IMR-90 (cell line): ENCODE results near the gene IGF2. TPM values are rescaled to one million over a fixed set of nuclear protein-coding genes. Genes with fewer than 3 reads are reported as not detected.

Experiments
- ATAC-seq: fragments of 200-7000 bp; cut with Tn5 transposase; 2 replicates; pipeline ENCODE4 v1.9.1; 2020; ENCODE audit warnings: low read depth, mild to moderate bottlenecking, moderate library complexity
- BruUV-seq: library from RNA; stranded (reverse); fragments of 400-500 nt; replicated peaks from 2 replicates; lab custom pipeline; 2021; lab: Mats Ljungman, UMichigan
- CTCF ChIA-PET: fragments of 300-600 bp; formaldehyde crosslinking; extraction: SDS; loops from one replicate; lab custom pipeline; 2021; ENCODE audit warnings: antibody characterized with exemption; lab: Yijun Ruan, JAX
- POLR2A ChIA-PET: fragments of 300-600 bp; sonication (Branson Sonifier 250); formaldehyde crosslinking; loops from one replicate; lab custom pipeline; 2022; ENCODE audit warnings: antibody characterized with exemption; ENCODE audit not compliant: unreplicated experiment; lab: Charles Lee
- DNase-seq: peaks from one replicate; pipeline ENCODE4 v3.0.0; 2013
- H2AFZ ChIP-seq: replicated peaks from 2 replicates; pipeline ENCODE3; 2013; ENCODE audit warnings: low read length, mild to moderate bottlenecking; ENCODE audit not compliant: poor library complexity
- H2AK5ac ChIP-seq: 2 replicates; pipeline ENCODE4 v1.6.1; 2013; ENCODE audit warnings: low read depth, low read length, inconsistent platforms
- H2AK9ac ChIP-seq: replicated peaks from 2 replicates; pipeline ENCODE3; 2013; ENCODE audit warnings: mild to moderate bottlenecking, low read depth, low read length, moderate library complexity; ENCODE audit not compliant: poor library complexity
- H2BK120ac ChIP-seq: 2 replicates; pipeline ENCODE4 v1.6.1; 2013; ENCODE audit warnings: low read depth, low read length, inconsistent platforms
- H2BK15ac ChIP-seq: 3 replicates; pipeline ENCODE4 v1.6.1; 2013; ENCODE audit warnings: low read depth, low read length, inconsistent platforms
- H2BK20ac ChIP-seq: 2 replicates; pipeline ENCODE4 v1.6.1; 2013; ENCODE audit warnings: low read depth, mild to moderate bottlenecking, inconsistent platforms, low read length, moderate library complexity
- H2BK5ac ChIP-seq: 2 replicates; pipeline ENCODE4 v1.6.1; 2013; ENCODE audit warnings: mild to moderate bottlenecking, low read depth, low read length, inconsistent platforms; ENCODE audit not compliant: poor library complexity, severe bottlenecking
- H3K14ac ChIP-seq: replicated peaks from 2 replicates; pipeline ENCODE4 v1.6.1; 2013; ENCODE audit warnings: low read depth, low read length, inconsistent platforms
- H3K18ac ChIP-seq: 2 replicates; pipeline ENCODE4 v1.6.1; 2013; ENCODE audit warnings: low read depth, low read length, control low read depth
- H3K23ac ChIP-seq: 2 replicates; pipeline ENCODE4 v1.6.1; 2013; ENCODE audit warnings: low read depth, low read length, inconsistent platforms
- H3K27ac ChIP-seq: 2 replicates; pipeline ENCODE4 v1.5.1; 2013; ENCODE audit warnings: mild to moderate bottlenecking, control low read depth, low read length; ENCODE audit not compliant: insufficient read depth
- H3K27me3 ChIP-seq: 2 replicates; pipeline ENCODE4 v1.6.1; 2013; ENCODE audit warnings: low read length; ENCODE audit not compliant: control insufficient read depth, insufficient read depth
- H3K36me3 ChIP-seq: 2 replicates; pipeline ENCODE4 v1.6.1; 2013; ENCODE audit warnings: low read length, mixed read lengths; ENCODE audit not compliant: control insufficient read depth, insufficient read depth
- H3K4ac ChIP-seq: 2 replicates; pipeline ENCODE4 v1.6.1; 2013; ENCODE audit warnings: low read depth, low read length, inconsistent platforms
- H3K4me1 ChIP-seq: 2 replicates; pipeline ENCODE4 v1.6.1; 2013; ENCODE audit warnings: low read length, mixed read lengths; ENCODE audit not compliant: control insufficient read depth, insufficient read depth
- H3K4me2 ChIP-seq: 2 replicates; pipeline ENCODE4 v1.6.1; 2013; ENCODE audit warnings: low read depth, mild to moderate bottlenecking, control low read depth, low read length, moderate library complexity
- H3K4me3 ChIP-seq: 2 replicates; pipeline ENCODE4 v1.5.1; 2013; ENCODE audit warnings: low read depth, mild to moderate bottlenecking, control low read depth, low read length, moderate library complexity; ENCODE audit not compliant: insufficient read depth
- H3K56ac ChIP-seq: 2 replicates; pipeline ENCODE4 v1.6.1; 2013; ENCODE audit warnings: low read length, inconsistent platforms; ENCODE audit not compliant: insufficient read depth; ENCODE audit errors: extremely low read depth
- H3K79me1 ChIP-seq, 2 experiments: 2 replicates each; pipeline ENCODE4 v1.6.1; 2013; ENCODE audit warnings: low read length in 2 of 2, inconsistent platforms in 1 of 2, low read depth in 1 of 2
- H3K9ac ChIP-seq: 2 replicates; pipeline ENCODE4 v1.6.1; 2013; ENCODE audit warnings: low read depth, low read length, control low read depth
- H3K9me1 ChIP-seq: 2 replicates; pipeline ENCODE4 v1.6.1; 2013; ENCODE audit warnings: low read length, inconsistent platforms; ENCODE audit not compliant: insufficient read depth
- H3K9me3 ChIP-seq: 2 replicates; pipeline ENCODE4 v1.6.1; 2013; ENCODE audit warnings: low read length; ENCODE audit not compliant: control insufficient read depth, insufficient read depth
- H4K20me1 ChIP-seq: 2 replicates; pipeline ENCODE4 v1.6.1; 2013; ENCODE audit warnings: low read length, inconsistent platforms; ENCODE audit not compliant: insufficient read depth
- H4K5ac ChIP-seq: 2 replicates; pipeline ENCODE4 v1.6.1; 2013; ENCODE audit warnings: mild to moderate bottlenecking, low read depth, low read length, control low read depth
- H4K8ac ChIP-seq, 2 experiments: 2 replicates each; pipeline ENCODE4 v1.6.1; 2013; ENCODE audit warnings: low read depth in 2 of 2, low read length in 2 of 2, control low read depth in 1 of 2, inconsistent platforms in 1 of 2
- H4K91ac ChIP-seq: 2 replicates; pipeline ENCODE4 v1.6.1; 2013; ENCODE audit warnings: low read depth, low read length, inconsistent platforms; ENCODE audit not compliant: insufficient read depth
- BHLHE40 ChIP-seq: fragments of 150-350 bp; IDR thresholded peaks from 2 replicates; pipeline ENCODE4 v1.6.1; 2016; ENCODE audit warnings: mild to moderate bottlenecking, low read depth, low read length
- CEBPB ChIP-seq: IDR thresholded peaks from 2 replicates; pipeline ENCODE4 v1.6.1; 2012; ENCODE audit warnings: low read depth, low read length, improper control_type of control experiment
- FOS ChIP-seq: fragments of 150-350 bp; IDR thresholded peaks from 2 replicates; pipeline ENCODE4 v1.6.1; 2016; ENCODE audit warnings: low read depth, low read length
- MAFK ChIP-seq: IDR thresholded peaks from 2 replicates; pipeline ENCODE4 v1.6.1; 2012; ENCODE audit warnings: low read depth, low read length, improper control_type of control experiment
- POLR2A ChIP-seq: IDR thresholded peaks from 2 replicates; pipeline ENCODE4 v1.6.1; 2012; ENCODE audit warnings: mild to moderate bottlenecking, low read depth, low read length
- WGBS, 2 experiments: methylation state at CpG; one replicate each; pipeline versions ENCODE4 v1.1.5 to v1.1.7; 2013; ENCODE audit warnings: missing lambda C conversion rate in 2 of 2; ENCODE audit not compliant: insufficient read length in 1 of 2; ENCODE audit errors: extremely low coverage in 2 of 2; 5-methylcytosine and 5-hydroxymethylcytosine counted together
- dilution Hi-C: fragments of 300-500 bp; cut with HindIII; formaldehyde crosslinking; loops from one replicate; pipeline ENCODE4 v1.14.3; 2018; ENCODE audit warnings: low sequenced_read_pairs; ENCODE audit not compliant: unreplicated experiment
- in situ Hi-C: fragments of 300-500 bp; cut with MboI; formaldehyde crosslinking; loops from 3 replicates; pipeline ENCODE4 v1.14.3; 2019; ENCODE audit warnings: low sequenced_read_pairs, inconsistent platforms, mixed read lengths
- intact Hi-C: fragments of 100-400 bp; cut with micrococcal nuclease; formaldehyde crosslinking; loops from 2 replicates; pipeline ENCODE4 v1.10.0; 2022
- polyA plus RNA-seq, 3 experiments: library from polyadenylated mRNA; depleted of rRNA; stranded (reverse); fragments of >200 nt; gene quantifications; 2 replicates each; pipeline ENCODE4 v1.2.3, GENCODE V29; 2012; ENCODE audit warnings: low replicate concordance in 1 of 3
- total RNA-seq: library from RNA; depleted of rRNA; stranded (reverse); fragments of >200 nt; gene quantifications from 2 replicates; pipeline ENCODE4 v1.2.3, GENCODE V29; 2012
- TF ChIP-seq, protein P1 (sequence below): conservative IDR thresholded peaks from 2 replicates; pipeline ENCODE4 v1.5.1; 2012; ENCODE audit warnings: mild to moderate bottlenecking, low read depth, low read length, improper control_type of control experiment
- TF ChIP-seq, protein P2 (sequence below): fragments of 150-350 bp; IDR thresholded peaks from 2 replicates; pipeline ENCODE4 v1.6.1; 2016; ENCODE audit warnings: low read depth, mild to moderate bottlenecking, low read length, moderate library complexity, borderline replicate concordance

IGF2 gene
- total and polyA plus RNA-seq, 2 of the 4 experiments (the other 2 are of a cell fraction), result 2.3 to 21.8 TPM

DNA sequence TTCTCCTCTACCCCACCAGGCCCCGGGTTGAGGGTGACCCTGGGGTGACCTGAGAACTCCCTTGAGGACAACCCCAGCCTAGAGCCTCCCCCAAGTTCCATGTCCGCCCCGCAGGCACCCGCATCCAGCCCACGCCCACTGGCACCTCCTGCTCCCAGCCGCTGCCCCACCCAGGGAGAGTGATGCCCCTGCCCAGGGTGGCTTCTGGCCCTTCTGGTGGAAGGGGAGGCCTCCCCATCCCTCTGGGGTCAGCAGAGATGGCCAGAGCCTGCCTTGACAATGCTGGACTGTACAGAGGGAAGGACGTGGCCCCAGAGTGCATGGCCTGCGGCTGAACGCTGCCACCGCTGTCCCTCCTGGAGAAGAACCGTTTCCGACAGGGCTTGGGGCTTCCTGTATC lies 33.5 kb upstream of the IGF2 start:
- Histone ChIP-seq H3K27me3 (peaks cover 8% of the 10 kb centered on the region; the same call in 1 of the 2 replicates), H3K79me1 (no peaks in the 10 kb centered on the region), H3K4ac (no peak overlapping the region), H3K36me3 (no peaks in the 10 kb centered on the region), H3K27ac (no peak overlapping the region), H2AFZ (no peak overlapping the region), H2BK5ac (no peak overlapping the region), H2AK5ac (no peak overlapping the region), H2BK15ac (no peak overlapping the region), H3K23ac (no peak overlapping the region), H3K9me1 (peaks cover 6% of the 10 kb centered on the region), H3K18ac (no peak overlapping the region), H3K4me1 (no peaks in the 10 kb centered on the region), H2BK120ac (no peak overlapping the region), H3K4me3 (no peak overlapping the region), H2BK20ac (no peak overlapping the region), H3K4me2 (no peak overlapping the region), H3K9me3 (no peaks in the 10 kb centered on the region), H4K8ac (no peak overlapping the region), H4K20me1 (no peaks in the 10 kb centered on the region), H2AK9ac (no peak overlapping the region), H3K9ac (no peak overlapping the region), H4K5ac (no peak overlapping the region), H3K56ac (no peak overlapping the region), H3K14ac (no peak overlapping the region), H4K91ac (no peak overlapping the region)
- ATAC-seq (no peak), DNase-seq (no peak)
- ChIA-PET CTCF (no interaction called here), POLR2A (no interaction called here)
- dilution Hi-C loops, result no loop called here
- TF ChIP-seq, protein P1, sequence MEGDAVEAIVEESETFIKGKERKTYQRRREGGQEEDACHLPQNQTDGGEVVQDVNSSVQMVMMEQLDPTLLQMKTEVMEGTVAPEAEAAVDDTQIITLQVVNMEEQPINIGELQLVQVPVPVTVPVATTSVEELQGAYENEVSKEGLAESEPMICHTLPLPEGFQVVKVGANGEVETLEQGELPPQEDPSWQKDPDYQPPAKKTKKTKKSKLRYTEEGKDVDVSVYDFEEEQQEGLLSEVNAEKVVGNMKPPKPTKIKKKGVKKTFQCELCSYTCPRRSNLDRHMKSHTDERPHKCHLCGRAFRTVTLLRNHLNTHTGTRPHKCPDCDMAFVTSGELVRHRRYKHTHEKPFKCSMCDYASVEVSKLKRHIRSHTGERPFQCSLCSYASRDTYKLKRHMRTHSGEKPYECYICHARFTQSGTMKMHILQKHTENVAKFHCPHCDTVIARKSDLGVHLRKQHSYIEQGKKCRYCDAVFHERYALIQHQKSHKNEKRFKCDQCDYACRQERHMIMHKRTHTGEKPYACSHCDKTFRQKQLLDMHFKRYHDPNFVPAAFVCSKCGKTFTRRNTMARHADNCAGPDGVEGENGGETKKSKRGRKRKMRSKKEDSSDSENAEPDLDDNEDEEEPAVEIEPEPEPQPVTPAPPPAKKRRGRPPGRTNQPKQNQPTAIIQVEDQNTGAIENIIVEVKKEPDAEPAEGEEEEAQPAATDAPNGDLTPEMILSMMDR, result no peak
- TF ChIP-seq, protein P2, sequence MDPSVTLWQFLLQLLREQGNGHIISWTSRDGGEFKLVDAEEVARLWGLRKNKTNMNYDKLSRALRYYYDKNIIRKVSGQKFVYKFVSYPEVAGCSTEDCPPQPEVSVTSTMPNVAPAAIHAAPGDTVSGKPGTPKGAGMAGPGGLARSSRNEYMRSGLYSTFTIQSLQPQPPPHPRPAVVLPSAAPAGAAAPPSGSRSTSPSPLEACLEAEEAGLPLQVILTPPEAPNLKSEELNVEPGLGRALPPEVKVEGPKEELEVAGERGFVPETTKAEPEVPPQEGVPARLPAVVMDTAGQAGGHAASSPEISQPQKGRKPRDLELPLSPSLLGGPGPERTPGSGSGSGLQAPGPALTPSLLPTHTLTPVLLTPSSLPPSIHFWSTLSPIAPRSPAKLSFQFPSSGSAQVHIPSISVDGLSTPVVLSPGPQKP, result no peak
- TF ChIP-seq FOS (no peak), BHLHE40 (no peak), POLR2A (no peak), MAFK (no peak), CEBPB (no peak)
- intact Hi-C loops, result no loop called here
- in situ Hi-C loops, result no loop called here
- WGBS, 2 experiments, result 78% methylated on average over 7 of the region's 12 CpGs; no CpG with 5 or more reads in 1 of the 2 experiments
- no TSS peak for BruUV-seq
